ENCODE results near the gene TAF15.

DNA sequence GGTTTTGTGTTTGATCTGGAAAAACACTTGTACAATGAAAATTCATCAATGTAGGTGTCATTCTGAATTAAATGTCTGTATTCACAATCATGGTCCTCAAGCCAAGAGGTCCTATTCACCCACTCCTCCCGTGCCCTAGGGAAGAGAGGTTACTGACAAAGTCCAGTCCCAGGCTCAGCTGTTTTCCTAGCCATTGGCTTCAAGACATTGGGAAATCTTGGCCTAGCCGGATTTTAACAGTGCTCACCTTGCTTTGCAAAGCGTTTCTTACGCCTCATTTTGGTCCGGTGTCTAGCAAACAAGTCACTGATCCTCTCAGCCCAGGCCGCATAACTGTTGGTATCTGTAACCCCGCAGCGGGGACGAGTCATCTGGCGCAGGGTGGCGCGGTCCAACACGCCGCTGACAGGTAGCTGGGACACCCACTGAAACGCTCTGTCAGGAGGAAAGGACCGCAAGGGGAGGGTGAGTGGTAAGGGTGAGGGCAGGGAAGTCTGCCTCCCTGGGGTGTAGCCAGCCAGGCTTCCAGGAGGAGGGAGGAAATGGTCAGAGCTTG, 30.6 kb upstream of the TAF15 start:
- TF ChIP-seq HNRNPK (IDR thresholded peaks at IDR 0.05; ENCODE audit: low read depth, low read length, poor library complexity, severe bottlenecking) (no peak), EZH2 (conservative IDR thresholded peaks at IDR 0.05; ENCODE audit: low read depth, low read length) (no peak), ZNF747 (CRISPR knock-in tag; IDR thresholded peaks at IDR 0.05; ENCODE audit: borderline replicate concordance) (no peak)
- TF ChIP-seq, protein P1, sequence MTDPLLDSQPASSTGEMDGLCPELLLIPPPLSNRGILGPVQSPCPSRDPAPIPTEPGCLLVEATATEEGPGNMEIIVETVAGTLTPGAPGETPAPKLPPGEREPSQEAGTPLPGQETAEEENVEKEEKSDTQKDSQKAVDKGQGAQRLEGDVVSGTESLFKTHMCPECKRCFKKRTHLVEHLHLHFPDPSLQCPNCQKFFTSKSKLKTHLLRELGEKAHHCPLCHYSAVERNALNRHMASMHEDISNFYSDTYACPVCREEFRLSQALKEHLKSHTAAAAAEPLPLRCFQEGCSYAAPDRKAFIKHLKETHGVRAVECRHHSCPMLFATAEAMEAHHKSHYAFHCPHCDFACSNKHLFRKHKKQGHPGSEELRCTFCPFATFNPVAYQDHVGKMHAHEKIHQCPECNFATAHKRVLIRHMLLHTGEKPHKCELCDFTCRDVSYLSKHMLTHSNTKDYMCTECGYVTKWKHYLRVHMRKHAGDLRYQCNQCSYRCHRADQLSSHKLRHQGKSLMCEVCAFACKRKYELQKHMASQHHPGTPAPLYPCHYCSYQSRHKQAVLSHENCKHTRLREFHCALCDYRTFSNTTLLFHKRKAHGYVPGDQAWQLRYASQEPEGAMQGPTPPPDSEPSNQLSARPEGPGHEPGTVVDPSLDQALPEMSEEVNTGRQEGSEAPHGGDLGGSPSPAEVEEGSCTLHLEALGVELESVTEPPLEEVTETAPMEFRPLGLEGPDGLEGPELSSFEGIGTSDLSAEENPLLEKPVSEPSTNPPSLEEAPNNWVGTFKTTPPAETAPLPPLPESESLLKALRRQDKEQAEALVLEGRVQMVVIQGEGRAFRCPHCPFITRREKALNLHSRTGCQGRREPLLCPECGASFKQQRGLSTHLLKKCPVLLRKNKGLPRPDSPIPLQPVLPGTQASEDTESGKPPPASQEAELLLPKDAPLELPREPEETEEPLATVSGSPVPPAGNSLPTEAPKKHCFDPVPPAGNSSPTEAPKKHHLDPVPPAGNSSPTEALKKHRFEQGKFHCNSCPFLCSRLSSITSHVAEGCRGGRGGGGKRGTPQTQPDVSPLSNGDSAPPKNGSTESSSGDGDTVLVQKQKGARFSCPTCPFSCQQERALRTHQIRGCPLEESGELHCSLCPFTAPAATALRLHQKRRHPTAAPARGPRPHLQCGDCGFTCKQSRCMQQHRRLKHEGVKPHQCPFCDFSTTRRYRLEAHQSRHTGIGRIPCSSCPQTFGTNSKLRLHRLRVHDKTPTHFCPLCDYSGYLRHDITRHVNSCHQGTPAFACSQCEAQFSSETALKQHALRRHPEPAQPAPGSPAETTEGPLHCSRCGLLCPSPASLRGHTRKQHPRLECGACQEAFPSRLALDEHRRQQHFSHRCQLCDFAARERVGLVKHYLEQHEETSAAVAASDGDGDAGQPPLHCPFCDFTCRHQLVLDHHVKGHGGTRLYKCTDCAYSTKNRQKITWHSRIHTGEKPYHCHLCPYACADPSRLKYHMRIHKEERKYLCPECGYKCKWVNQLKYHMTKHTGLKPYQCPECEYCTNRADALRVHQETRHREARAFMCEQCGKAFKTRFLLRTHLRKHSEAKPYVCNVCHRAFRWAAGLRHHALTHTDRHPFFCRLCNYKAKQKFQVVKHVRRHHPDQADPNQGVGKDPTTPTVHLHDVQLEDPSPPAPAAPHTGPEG (CRISPR knock-in tag; IDR thresholded peaks at IDR 0.05), result no peak

All from HepG2 (cell line).